Measurements from ENCODE around the gene SYNDIG1. TPM values are rescaled to one million over a fixed set of nuclear protein-coding genes. Genes with fewer than 3 reads are reported as not detected.

The SYNDIG1 gene
- polyA plus RNA-seq, 4 donors, result 0.90 to 2.0 (median 1.9) TPM; not detected in 1

- FAIRE-seq (no peak), DNase-seq (no peak)
- Histone ChIP-seq H3K4me1 (ENCODE audit: control insufficient read depth in 3 of 3, insufficient read depth in 2 of 3, low read depth in 1 of 3, low read length in 2 of 3) (no peaks in the 10 kb centered on the region), H3K27me3 (ENCODE audit: control insufficient read depth in 3 of 3, insufficient read depth in 3 of 3, low read length in 3 of 3) (no peaks in the 10 kb centered on the region), H3K4me3 (ENCODE audit: low read depth in 1 of 3, low read length in 3 of 3) (no peak overlapping the region), H3K9me3 (ENCODE audit: control insufficient read depth in 2 of 2, insufficient read depth in 1 of 2, low read depth in 1 of 2, low read length in 1 of 2) (no peaks in the 10 kb centered on the region), H3K27ac (ENCODE audit: low read depth in 1 of 3, low read length in 2 of 3) (no peak overlapping the region), H3K36me3 (ENCODE audit: control insufficient read depth in 3 of 3, insufficient read depth in 2 of 3, low read depth in 1 of 3, low read length in 3 of 3) (no peaks in the 10 kb centered on the region)
- 66 to 80% (median 73%) methylated on average over 19 of the region's 19 CpGs for WGBS, 3 donors
Measured at GRCh38 chr20:24578567-24579415, 109.4 kb downstream of the SYNDIG1 start.

- H3K9me3 ChIP-seq (ENCODE audit: control insufficient read depth in 2 of 2, insufficient read depth in 1 of 2, low read depth in 1 of 2, low read length in 1 of 2), result no peaks in the 10 kb centered on the region
- FAIRE-seq (no peak), DNase-seq (no peak)
- H3K27me3 ChIP-seq (ENCODE audit: control insufficient read depth in 3 of 3, insufficient read depth in 3 of 3, low read length in 3 of 3), result no peaks in the 10 kb centered on the region
- no peak overlapping the region for H3K4me3 ChIP-seq (ENCODE audit: low read depth in 1 of 3, low read length in 3 of 3)
- H3K4me1 ChIP-seq (ENCODE audit: control insufficient read depth in 3 of 3, insufficient read depth in 2 of 3, low read depth in 1 of 3, low read length in 2 of 3), result no peaks in the 10 kb centered on the region
- WGBS, 3 donors, result 78 to 83% (median 82%) methylated on average over 10 of the region's 10 CpGs
- no peak overlapping the region for H3K27ac ChIP-seq (ENCODE audit: low read depth in 1 of 3, low read length in 2 of 3)
- H3K36me3 ChIP-seq (ENCODE audit: control insufficient read depth in 3 of 3, insufficient read depth in 2 of 3, low read depth in 1 of 3, low read length in 3 of 3), result no peaks in the 10 kb centered on the region
Measured at GRCh38 chr20:24579475-24579874, 110.0 kb downstream of the SYNDIG1 start.

DNA sequence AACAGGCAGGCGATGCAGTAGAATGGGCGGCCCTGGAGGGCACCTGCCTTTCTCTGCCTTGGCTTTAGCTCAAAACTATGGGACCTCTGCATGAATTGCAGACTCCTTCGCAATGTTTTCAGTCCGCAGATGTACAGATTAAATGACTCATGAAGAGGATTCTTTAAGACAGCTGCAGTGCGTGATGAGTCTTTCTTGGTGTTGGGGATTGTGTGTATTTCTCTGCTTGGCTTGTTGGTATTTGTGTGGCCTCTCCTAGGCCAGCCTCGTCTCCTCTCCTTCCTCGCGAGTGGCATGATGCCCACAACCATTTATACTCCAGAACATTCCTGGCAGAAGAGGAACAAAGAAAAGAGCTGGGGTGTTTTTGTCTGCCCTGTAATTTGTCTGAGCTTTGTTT is 110.6 kb downstream of the SYNDIG1 start:
- no peak for FAIRE-seq
- DNase-seq, result no peak
- Histone ChIP-seq H3K36me3 (ENCODE audit: control insufficient read depth in 3 of 3, insufficient read depth in 2 of 3, low read depth in 1 of 3, low read length in 3 of 3) (no peaks in the 10 kb centered on the region), H3K27ac (ENCODE audit: low read depth in 1 of 3, low read length in 2 of 3) (no peak overlapping the region), H3K27me3 (ENCODE audit: control insufficient read depth in 3 of 3, insufficient read depth in 3 of 3, low read length in 3 of 3) (no peaks in the 10 kb centered on the region), H3K9me3 (ENCODE audit: control insufficient read depth in 2 of 2, insufficient read depth in 1 of 2, low read depth in 1 of 2, low read length in 1 of 2) (no peaks in the 10 kb centered on the region), H3K4me1 (ENCODE audit: control insufficient read depth in 3 of 3, insufficient read depth in 2 of 3, low read depth in 1 of 3, low read length in 2 of 3) (no peaks in the 10 kb centered on the region), H3K4me3 (ENCODE audit: low read depth in 1 of 3, low read length in 3 of 3) (no peak overlapping the region)
- WGBS, 3 donors, result 84 to 86% (median 84%) methylated on average over 8 of the region's 8 CpGs

GRCh38 chr20:24580855-24581254 is 111.4 kb downstream of the SYNDIG1 start:
- no peak for DNase-seq

DNA sequence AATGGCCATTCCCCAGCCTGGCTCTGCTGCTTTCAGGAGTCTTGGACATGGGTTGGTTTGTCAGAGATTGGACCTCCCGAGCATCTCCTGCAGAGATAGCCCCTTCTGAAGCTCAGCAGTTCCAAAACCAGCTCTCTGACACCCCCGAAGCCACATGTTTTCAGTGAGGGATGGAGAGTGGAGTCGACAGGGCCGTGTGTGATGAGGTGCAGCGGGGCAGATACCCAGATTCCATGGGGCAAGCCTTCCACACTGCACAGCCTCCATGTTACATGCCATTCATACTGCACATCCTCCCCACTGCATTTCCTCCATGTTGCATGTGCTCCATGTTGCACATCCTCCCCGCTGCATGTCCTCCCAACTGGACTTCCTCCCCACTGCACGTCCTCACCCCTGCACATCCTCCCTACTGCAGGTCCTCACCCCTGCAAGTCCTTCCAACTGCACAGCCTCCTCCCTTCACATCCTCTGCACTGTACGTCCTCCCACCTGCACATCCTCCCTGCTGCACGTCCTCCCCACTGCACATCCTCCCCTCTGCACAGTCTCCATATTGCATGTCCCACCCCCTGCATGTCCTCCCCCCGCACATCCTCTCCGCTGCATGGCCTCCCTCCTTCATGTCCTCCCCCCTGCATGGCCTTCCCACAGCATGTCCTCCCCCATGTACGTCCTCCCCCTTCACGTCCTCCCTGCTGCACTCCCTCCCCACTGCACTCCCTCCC is 112.2 kb downstream of the SYNDIG1 start:
- no peaks in the 10 kb centered on the region for H3K36me3 ChIP-seq (ENCODE audit: control insufficient read depth in 3 of 3, insufficient read depth in 2 of 3, low read depth in 1 of 3, low read length in 3 of 3)
- no peaks in the 10 kb centered on the region for H3K4me1 ChIP-seq (ENCODE audit: control insufficient read depth in 3 of 3, insufficient read depth in 2 of 3, low read depth in 1 of 3, low read length in 2 of 3)
- WGBS, 3 donors, result 80 to 85% (median 84%) methylated on average over 13 of the region's 13 CpGs
- H3K27ac ChIP-seq (ENCODE audit: low read depth in 1 of 3, low read length in 2 of 3), result no peak overlapping the region
- no peak overlapping the region for H3K4me3 ChIP-seq (ENCODE audit: low read depth in 1 of 3, low read length in 3 of 3)
- no peaks in the 10 kb centered on the region for H3K27me3 ChIP-seq (ENCODE audit: control insufficient read depth in 3 of 3, insufficient read depth in 3 of 3, low read length in 3 of 3)
- no peak for DNase-seq
- no peaks in the 10 kb centered on the region for H3K9me3 ChIP-seq (ENCODE audit: control insufficient read depth in 2 of 2, insufficient read depth in 1 of 2, low read depth in 1 of 2, low read length in 1 of 2)
- FAIRE-seq, result no peak

More at GRCh38 chr20:24580855-24581254, 111.4 kb downstream of the SYNDIG1 start:
- Histone ChIP-seq H3K4me1 (ENCODE audit: control insufficient read depth in 3 of 3, insufficient read depth in 2 of 3, low read depth in 1 of 3, low read length in 2 of 3) (no peaks in the 10 kb centered on the region), H3K27ac (ENCODE audit: low read depth in 1 of 3, low read length in 2 of 3) (no peak overlapping the region), H3K36me3 (ENCODE audit: control insufficient read depth in 3 of 3, insufficient read depth in 2 of 3, low read depth in 1 of 3, low read length in 3 of 3) (no peaks in the 10 kb centered on the region), H3K9me3 (ENCODE audit: control insufficient read depth in 2 of 2, insufficient read depth in 1 of 2, low read depth in 1 of 2, low read length in 1 of 2) (no peaks in the 10 kb centered on the region), H3K27me3 (ENCODE audit: control insufficient read depth in 3 of 3, insufficient read depth in 3 of 3, low read length in 3 of 3) (no peaks in the 10 kb centered on the region), H3K4me3 (ENCODE audit: low read depth in 1 of 3, low read length in 3 of 3) (no peak overlapping the region)
- 89 to 93% (median 90%) methylated on average over 10 of the region's 10 CpGs for WGBS, 3 donors
- no peak for FAIRE-seq

GRCh38 chr20:24582373-24583168 is 113.1 kb downstream of the SYNDIG1 start:
- FAIRE-seq (no peak), DNase-seq (no peak)
- Histone ChIP-seq H3K4me3 (ENCODE audit: low read depth in 1 of 3, low read length in 3 of 3) (no peak overlapping the region), H3K27ac (ENCODE audit: low read depth in 1 of 3, low read length in 2 of 3) (no peak overlapping the region), H3K36me3 (ENCODE audit: control insufficient read depth in 3 of 3, insufficient read depth in 2 of 3, low read depth in 1 of 3, low read length in 3 of 3) (no peaks in the 10 kb centered on the region), H3K4me1 (ENCODE audit: control insufficient read depth in 3 of 3, insufficient read depth in 2 of 3, low read depth in 1 of 3, low read length in 2 of 3) (no peaks in the 10 kb centered on the region), H3K27me3 (ENCODE audit: control insufficient read depth in 3 of 3, insufficient read depth in 3 of 3, low read length in 3 of 3) (no peaks in the 10 kb centered on the region), H3K9me3 (ENCODE audit: control insufficient read depth in 2 of 2, insufficient read depth in 1 of 2, low read depth in 1 of 2, low read length in 1 of 2) (no peaks in the 10 kb centered on the region)
- 65 to 80% (median 70%) methylated on average over 15 of the region's 15 CpGs for WGBS, 3 donors

DNA sequence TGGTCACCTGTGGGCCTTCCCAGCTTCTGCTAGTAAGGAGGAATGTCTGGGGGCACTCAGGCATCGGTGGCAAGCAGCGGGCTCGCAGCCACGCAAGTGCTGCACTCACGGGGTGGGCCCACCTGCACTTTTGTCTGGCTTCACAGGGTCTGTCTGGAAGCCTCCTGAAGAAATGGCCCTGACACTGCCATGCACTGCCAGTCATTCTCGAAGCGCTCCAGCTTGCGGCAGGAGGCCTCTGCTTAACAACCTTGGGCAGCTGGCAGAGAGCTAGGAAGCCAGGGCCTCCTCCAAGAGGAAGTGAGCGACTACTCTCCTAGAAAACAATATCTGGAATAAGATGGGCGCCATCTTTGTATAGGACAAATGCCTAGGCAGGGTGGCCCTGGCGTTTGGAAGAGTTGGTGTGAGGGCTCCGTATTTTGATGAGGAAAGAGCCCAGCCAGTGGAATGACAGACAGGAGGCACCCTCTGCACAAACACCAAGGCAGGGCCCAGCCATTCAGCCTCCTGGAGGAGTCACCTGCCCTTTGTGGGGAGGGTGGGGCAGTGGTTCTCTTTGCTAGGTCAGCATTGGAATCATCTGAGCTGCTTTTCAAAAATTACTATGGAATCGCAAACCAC is 113.9 kb downstream of the SYNDIG1 start:
- Histone ChIP-seq H3K9me3 (ENCODE audit: control insufficient read depth in 2 of 2, insufficient read depth in 1 of 2, low read depth in 1 of 2, low read length in 1 of 2) (no peaks in the 10 kb centered on the region), H3K27ac (ENCODE audit: low read depth in 1 of 3, low read length in 2 of 3) (no peak overlapping the region), H3K4me3 (ENCODE audit: low read depth in 1 of 3, low read length in 3 of 3) (no peak overlapping the region), H3K4me1 (ENCODE audit: control insufficient read depth in 3 of 3, insufficient read depth in 2 of 3, low read depth in 1 of 3, low read length in 2 of 3) (no peaks in the 10 kb centered on the region), H3K36me3 (ENCODE audit: control insufficient read depth in 3 of 3, insufficient read depth in 2 of 3, low read depth in 1 of 3, low read length in 3 of 3) (no peaks in the 10 kb centered on the region), H3K27me3 (ENCODE audit: control insufficient read depth in 3 of 3, insufficient read depth in 3 of 3, low read length in 3 of 3) (no peaks in the 10 kb centered on the region)
- WGBS, 3 donors, result 83 to 92% (median 91%) methylated on average over 13 of the region's 13 CpGs
- no peak for DNase-seq
- no peak for FAIRE-seq

DNA sequence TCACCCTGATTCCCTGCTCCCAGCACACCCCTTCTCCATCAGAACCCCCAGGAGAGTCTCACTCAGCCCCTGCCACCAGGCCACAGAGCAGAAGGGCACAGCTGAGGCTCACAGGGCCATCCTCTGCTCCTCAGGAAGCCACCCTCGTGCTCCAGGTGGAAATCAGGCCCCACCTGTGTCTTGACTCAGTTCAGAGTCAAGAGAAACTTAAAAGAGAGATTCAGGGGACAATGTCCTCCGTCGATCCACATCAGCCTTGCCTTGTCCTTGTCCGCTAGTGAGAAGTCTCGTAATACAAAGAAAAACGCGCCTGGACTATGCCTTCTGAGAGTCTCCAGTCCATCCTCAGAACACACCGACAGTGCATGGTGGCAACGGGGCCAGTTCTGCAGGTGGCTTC is 114.6 kb downstream of the SYNDIG1 start:
- FAIRE-seq, result no peak
- WGBS, 3 donors, result 78 to 88% (median 84%) methylated on average over 9 of the region's 9 CpGs

More for the DNA sequence above, 114.6 kb downstream of the SYNDIG1 start:
- no peak for DNase-seq
- H3K4me1 ChIP-seq (ENCODE audit: control insufficient read depth in 3 of 3, insufficient read depth in 2 of 3, low read depth in 1 of 3, low read length in 2 of 3), result no peaks in the 10 kb centered on the region
- H3K36me3 ChIP-seq (ENCODE audit: control insufficient read depth in 3 of 3, insufficient read depth in 2 of 3, low read depth in 1 of 3, low read length in 3 of 3), result no peaks in the 10 kb centered on the region
- no peaks in the 10 kb centered on the region for H3K9me3 ChIP-seq (ENCODE audit: control insufficient read depth in 2 of 2, insufficient read depth in 1 of 2, low read depth in 1 of 2, low read length in 1 of 2)
- H3K27me3 ChIP-seq (ENCODE audit: control insufficient read depth in 3 of 3, insufficient read depth in 3 of 3, low read length in 3 of 3), result no peaks in the 10 kb centered on the region
- H3K4me3 ChIP-seq (ENCODE audit: low read depth in 1 of 3, low read length in 3 of 3), result no peak overlapping the region
- H3K27ac ChIP-seq (ENCODE audit: low read depth in 1 of 3, low read length in 2 of 3), result no peak overlapping the region

Data from small intestine (tissue), 7 donors.